ENCODE data around the gene PRKAR1B.

PRKAR1B gene

DNA sequence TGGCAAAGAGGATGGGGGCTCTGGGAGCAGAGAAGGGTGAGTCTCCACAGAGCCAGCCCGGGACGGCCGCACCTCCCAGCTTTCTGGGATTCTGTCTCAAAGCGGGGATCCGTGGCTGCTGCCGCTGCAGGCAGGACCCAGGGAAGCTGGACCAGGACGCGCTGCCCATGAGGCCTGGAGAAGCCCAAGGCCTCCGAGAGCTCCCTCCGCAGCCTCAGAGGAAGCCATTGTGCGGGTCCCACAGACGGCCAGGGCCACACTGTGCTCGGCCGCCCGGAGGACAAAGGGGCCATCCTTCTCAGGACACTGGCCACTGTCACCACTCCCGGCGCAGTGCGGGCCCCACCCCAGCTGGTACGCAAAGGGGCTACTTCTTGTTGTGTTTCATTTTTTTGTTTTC lies 128.2 kb downstream of the PRKAR1B start:
- Histone ChIP-seq H3K4me2 (ENCODE audit: low read depth, low read length, poor library complexity, severe bottlenecking) (no peak overlapping the region), H3K79me2 (ENCODE audit: insufficient read depth, low read length) (no peaks in the 10 kb centered on the region), H3K9me2 (replicated peaks; ENCODE audit: low read depth, low read length) (no peaks in the 10 kb centered on the region), H2AFZ (ENCODE audit: low read length) (no peak overlapping the region), H3K36me3 (ENCODE audit: insufficient read depth, low read length) (no peaks in the 10 kb centered on the region), H3K9ac (ENCODE audit: low read depth, low read length, poor library complexity, severe bottlenecking) (no peak overlapping the region), H3F3A (ENCODE audit: low read depth) (no peaks in the 10 kb centered on the region), H3K4me3 (ENCODE audit: low read length, poor library complexity, severe bottlenecking) (no peak overlapping the region), H3K9me3 (ENCODE audit: insufficient read depth, low read depth, low read length) (no peaks in the 10 kb centered on the region), H3K4me1 (ENCODE audit: insufficient read depth, low read length, poor library complexity, severe bottlenecking) (peaks cover 10% of the 10 kb centered on the region), H3K27me3 (ENCODE audit: insufficient read depth, low read length, poor library complexity, severe bottlenecking) (no peaks in the 10 kb centered on the region), H4K20me1 (ENCODE audit: insufficient read depth, low read length, poor library complexity, severe bottlenecking) (no peaks in the 10 kb centered on the region)
- TF ChIP-seq, protein P1, sequence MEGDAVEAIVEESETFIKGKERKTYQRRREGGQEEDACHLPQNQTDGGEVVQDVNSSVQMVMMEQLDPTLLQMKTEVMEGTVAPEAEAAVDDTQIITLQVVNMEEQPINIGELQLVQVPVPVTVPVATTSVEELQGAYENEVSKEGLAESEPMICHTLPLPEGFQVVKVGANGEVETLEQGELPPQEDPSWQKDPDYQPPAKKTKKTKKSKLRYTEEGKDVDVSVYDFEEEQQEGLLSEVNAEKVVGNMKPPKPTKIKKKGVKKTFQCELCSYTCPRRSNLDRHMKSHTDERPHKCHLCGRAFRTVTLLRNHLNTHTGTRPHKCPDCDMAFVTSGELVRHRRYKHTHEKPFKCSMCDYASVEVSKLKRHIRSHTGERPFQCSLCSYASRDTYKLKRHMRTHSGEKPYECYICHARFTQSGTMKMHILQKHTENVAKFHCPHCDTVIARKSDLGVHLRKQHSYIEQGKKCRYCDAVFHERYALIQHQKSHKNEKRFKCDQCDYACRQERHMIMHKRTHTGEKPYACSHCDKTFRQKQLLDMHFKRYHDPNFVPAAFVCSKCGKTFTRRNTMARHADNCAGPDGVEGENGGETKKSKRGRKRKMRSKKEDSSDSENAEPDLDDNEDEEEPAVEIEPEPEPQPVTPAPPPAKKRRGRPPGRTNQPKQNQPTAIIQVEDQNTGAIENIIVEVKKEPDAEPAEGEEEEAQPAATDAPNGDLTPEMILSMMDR (conservative IDR thresholded peaks at IDR 0.05; ENCODE audit: low read length) = no peak
- no peak for TF ChIP-seq EZH2phosphoT487 (IDR thresholded peaks at IDR 0.05; ENCODE audit: borderline replicate concordance)

DNA sequence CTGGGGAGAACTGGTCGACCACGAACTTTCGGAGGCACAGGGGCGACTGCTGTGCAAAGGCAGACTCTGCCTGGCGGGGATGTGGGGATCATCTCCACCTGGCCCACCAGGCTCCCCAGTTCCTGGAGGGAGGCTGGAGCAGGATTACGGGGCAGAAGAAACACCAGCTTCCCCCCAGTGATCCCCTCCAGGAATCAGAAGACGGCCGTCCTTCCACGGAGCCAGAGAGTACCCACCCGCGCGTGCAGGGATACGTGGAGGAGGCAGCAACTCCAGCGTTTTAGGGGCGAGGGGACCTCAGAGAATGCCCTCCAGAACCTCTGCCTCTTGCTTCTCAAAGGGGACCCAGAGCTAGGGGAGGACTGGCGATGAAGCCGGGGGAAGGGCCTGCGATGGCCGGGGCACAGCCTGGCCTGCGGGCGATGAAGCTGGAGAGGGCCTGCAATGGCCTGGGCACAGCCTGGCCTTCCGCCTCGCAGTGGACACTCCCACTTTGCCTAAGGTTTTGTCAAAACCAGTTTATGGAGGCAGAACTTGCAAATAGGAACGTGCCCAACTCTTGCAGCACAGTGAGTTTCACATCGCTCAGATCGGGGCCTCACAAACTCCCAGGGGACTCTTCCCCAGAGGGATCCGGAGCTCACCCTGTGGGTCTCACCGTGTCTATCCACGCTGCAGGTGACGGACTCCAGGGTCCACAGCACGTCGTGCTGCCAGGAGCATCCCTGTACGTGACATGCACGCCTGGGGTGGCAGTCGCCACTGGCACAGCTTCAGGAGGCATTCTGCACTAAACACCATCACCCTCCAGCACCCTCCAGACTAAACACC lies 129.5 kb downstream of the PRKAR1B start:
- no peaks in the 10 kb centered on the region for H3K9me3 ChIP-seq (ENCODE audit: insufficient read depth, low read depth, low read length)
- TF ChIP-seq, protein P1 (conservative IDR thresholded peaks at IDR 0.05; ENCODE audit: low read length) = no peak
- no peak for TF ChIP-seq EZH2phosphoT487 (IDR thresholded peaks at IDR 0.05; ENCODE audit: borderline replicate concordance)
- no peak overlapping the region for H3K4me2 ChIP-seq (ENCODE audit: low read depth, low read length, poor library complexity, severe bottlenecking)
- H3K27me3 ChIP-seq (ENCODE audit: insufficient read depth, low read length, poor library complexity, severe bottlenecking) = no peaks in the 10 kb centered on the region
- H3K9ac ChIP-seq (ENCODE audit: low read depth, low read length, poor library complexity, severe bottlenecking) = no peak overlapping the region
- no peak overlapping the region for H2AFZ ChIP-seq (ENCODE audit: low read length)
- no peaks in the 10 kb centered on the region for H4K20me1 ChIP-seq (ENCODE audit: insufficient read depth, low read length, poor library complexity, severe bottlenecking)
- H3F3A ChIP-seq (ENCODE audit: low read depth) = no peaks in the 10 kb centered on the region
- no peak overlapping the region for H3K4me3 ChIP-seq (ENCODE audit: low read length, poor library complexity, severe bottlenecking)
- H3K36me3 ChIP-seq (ENCODE audit: insufficient read depth, low read length) = no peaks in the 10 kb centered on the region
- no peaks in the 10 kb centered on the region for H3K9me2 ChIP-seq (replicated peaks; ENCODE audit: low read depth, low read length)
- H3K4me1 ChIP-seq (ENCODE audit: insufficient read depth, low read length, poor library complexity, severe bottlenecking) = no peaks in the 10 kb centered on the region
- H3K79me2 ChIP-seq (ENCODE audit: insufficient read depth, low read length) = no peaks in the 10 kb centered on the region

DNA sequence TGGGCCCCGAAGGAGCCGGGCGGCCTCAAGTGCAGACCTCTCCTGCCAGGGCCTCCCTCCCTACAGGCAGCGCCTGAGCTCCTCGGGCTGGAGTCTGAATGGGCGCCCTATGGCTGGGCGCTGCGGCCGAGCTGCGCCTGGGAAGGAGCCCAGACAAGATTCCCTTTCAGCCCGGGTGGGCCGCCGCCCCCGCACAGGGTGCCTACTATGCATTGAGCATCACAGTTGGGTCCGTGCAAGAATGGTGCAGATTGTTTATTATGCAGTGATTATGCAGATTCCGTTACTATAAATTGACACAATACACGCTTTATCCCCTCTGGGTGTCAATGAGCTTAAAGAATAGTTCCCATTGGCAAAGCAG lies 130.3 kb downstream of the PRKAR1B start:
- Histone ChIP-seq H4K20me1 (ENCODE audit: insufficient read depth, low read length, poor library complexity, severe bottlenecking) (no peaks in the 10 kb centered on the region), H3F3A (ENCODE audit: low read depth) (no peaks in the 10 kb centered on the region), H3K79me2 (ENCODE audit: insufficient read depth, low read length) (no peaks in the 10 kb centered on the region), H3K4me1 (ENCODE audit: insufficient read depth, low read length, poor library complexity, severe bottlenecking) (no peaks in the 10 kb centered on the region), H3K27me3 (ENCODE audit: insufficient read depth, low read length, poor library complexity, severe bottlenecking) (no peaks in the 10 kb centered on the region), H3K9me2 (replicated peaks; ENCODE audit: low read depth, low read length) (no peaks in the 10 kb centered on the region), H2AFZ (ENCODE audit: low read length) (no peak overlapping the region), H3K4me3 (ENCODE audit: low read length, poor library complexity, severe bottlenecking) (no peak overlapping the region), H3K4me2 (ENCODE audit: low read depth, low read length, poor library complexity, severe bottlenecking) (no peak overlapping the region), H3K9ac (ENCODE audit: low read depth, low read length, poor library complexity, severe bottlenecking) (no peak overlapping the region), H3K36me3 (ENCODE audit: insufficient read depth, low read length) (no peaks in the 10 kb centered on the region), H3K9me3 (ENCODE audit: insufficient read depth, low read depth, low read length) (no peaks in the 10 kb centered on the region)
- TF ChIP-seq, protein P1 (conservative IDR thresholded peaks at IDR 0.05; ENCODE audit: low read length) = no peak
- no peak for TF ChIP-seq EZH2phosphoT487 (IDR thresholded peaks at IDR 0.05; ENCODE audit: borderline replicate concordance)

Data from Loucy (cell line).